NOMO-1 (cell line): Measurements from ENCODE around the gene SH3TC1.

ENCODE experiments used
- DNase-seq, 2 experiments: peaks; one replicate each; lab custom pipeline; 2025; ENCODE audit not compliant: unreplicated experiment in 2 of 2; lab: John Stamatoyannopoulos, UW

The SH3TC1 gene

GRCh38 chr4:8197521-8197920, 1.6 kb upstream of the SH3TC1 start:
- DNase-seq = no peak

GRCh38 chr4:8198206-8198905, 734 bp upstream of the SH3TC1 start:
- DNase-seq = peak in 1 of 2 experiments; percentile 52

- no peak for DNase-seq
Measured at GRCh38 chr4:8199594-8200301, 658 bp downstream of the SH3TC1 start.

- peak; percentile 16 to 46 for DNase-seq
Measured at GRCh38 chr4:8200302-8200975, 1.3 kb downstream of the SH3TC1 start.

- peak; percentile 31 to 52 for DNase-seq
Measured at GRCh38 chr4:8201321-8201781, 2.3 kb downstream of the SH3TC1 start.

DNA sequence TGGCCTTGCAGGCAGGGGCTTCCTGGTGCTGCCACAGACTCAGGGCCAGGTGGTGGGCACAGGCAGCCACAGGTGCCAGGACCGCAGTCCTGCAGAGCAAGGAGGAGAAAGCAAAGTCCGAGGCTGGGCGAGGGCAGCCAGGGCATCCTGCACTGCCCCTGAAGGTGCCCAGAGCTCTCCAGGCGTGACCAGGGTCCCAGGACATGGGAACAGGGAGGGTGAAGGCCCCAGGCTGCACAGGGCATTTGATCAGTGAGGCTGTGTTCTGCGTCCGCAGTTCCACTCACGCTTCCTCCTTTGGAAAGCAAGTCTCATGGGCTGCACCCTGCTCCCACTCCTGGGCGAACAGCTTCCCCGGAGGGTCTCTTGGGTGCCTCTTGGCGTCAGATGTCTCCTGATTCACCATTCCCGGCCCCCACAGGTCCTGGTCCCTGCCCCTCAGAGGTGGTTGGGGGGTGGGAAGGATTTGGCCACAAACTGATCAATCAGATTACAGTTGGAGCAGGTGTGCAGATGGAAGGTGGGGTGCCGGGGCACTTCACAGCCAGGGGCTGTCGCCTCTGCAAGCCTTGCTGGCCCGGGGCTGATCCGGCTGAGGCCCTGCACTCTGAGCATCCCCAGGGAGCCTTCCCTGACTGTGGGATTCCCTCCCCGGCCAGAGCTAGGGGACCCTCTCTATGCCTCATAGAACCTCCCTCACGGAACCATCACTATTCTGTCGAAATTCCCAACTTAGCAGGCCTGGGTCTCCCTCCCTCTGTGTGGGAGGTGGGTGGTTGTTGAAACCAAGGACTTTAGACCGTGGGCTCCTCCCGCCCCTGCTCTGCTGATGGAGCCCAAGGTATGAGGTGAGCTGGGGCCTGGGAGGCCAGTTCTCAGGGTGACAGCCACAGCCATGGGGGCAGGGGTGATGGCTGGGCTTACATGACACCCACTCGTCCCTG, 3.3 kb downstream of the SH3TC1 start:
- no peak for DNase-seq

- no peak for DNase-seq
Measured at GRCh38 chr4:8203052-8203401, 3.9 kb downstream of the SH3TC1 start.

- DNase-seq = no peak
Measured at GRCh38 chr4:8203817-8204216, 4.7 kb downstream of the SH3TC1 start.

DNA sequence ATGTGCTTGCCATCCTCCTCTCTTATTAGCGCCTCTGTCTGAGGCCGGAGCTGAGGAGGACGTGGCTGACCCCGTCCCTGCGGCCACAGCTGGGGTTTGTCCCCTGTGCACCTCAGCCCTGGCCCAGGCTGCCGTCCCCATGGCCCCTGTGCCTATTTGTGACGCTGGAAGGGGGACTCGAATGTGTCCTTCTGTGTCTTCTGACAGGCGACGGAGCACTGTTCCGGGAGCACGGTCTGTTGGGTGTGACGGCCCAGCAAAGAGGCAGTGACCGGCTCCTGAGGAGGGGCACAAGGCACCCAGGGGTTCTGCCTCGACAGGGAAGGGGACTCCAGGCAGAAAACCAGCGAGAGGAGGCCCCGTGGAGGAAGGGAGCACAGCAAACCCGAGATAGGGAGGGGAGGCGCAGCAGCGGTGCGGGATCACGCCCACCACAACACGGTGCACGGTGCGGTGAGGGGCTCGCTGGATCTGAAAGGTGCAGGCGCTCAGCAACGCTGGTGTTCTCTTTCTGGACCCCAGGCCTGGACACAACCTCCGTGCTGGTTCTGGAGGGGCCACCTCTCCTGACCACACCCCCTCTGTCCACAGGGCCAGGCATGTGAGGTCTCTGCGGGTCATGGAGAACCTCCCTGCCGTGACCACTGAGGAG, 5.6 kb downstream of the SH3TC1 start:
- no peak for DNase-seq

DNA sequence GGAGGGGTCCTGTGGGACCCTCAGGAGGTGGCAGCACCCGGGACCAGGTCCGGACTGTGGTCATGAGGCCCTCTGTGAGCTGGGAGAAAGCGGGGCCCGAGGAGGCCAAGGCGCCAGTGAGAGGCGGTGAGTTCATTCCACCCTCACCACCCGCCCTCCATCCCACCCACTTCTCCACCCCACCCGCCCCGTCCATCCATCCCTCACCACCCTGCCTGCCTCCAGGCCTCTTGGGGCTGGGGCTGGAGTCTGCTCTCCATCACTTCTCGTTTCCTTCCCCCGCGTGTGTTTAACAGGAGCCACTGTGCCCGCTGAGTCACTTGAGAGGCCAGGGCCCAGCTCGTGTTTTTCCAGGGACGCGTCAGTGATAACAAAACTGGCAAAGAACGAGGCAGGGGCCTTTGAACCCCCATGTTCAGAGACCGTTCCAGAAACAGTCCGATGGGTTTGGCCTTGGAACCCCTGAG, 6.2 kb downstream of the SH3TC1 start:
- peak; percentile 28 to 36 for DNase-seq

- peak; percentile 73 to 80 for DNase-seq
Measured at GRCh38 chr4:8205749-8206611, 6.9 kb downstream of the SH3TC1 start.

- DNase-seq = peak; percentile 68 to 92
Measured at GRCh38 chr4:8207314-8207713, 8.2 kb downstream of the SH3TC1 start.

DNA sequence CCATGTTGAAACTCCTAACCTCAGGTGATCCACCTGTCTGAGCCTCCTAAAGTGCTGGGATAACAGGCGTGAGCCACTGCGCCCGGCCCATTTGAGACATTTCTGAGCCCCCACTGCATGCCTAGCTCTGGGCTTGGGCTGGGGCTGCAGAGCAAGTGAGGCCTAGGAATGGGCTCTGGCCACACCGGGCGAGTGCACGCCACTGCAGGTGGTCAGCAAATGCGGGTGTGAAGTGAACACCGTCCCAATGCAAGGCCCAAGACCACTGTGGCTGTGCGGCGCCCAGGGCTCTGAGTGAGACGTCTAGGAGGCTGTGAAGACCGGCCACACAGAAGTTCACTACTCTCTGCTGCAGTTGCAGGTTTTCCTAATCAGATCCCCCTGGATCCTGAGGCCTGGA, 9.5 kb downstream of the SH3TC1 start:
- DNase-seq = no peak

DNA sequence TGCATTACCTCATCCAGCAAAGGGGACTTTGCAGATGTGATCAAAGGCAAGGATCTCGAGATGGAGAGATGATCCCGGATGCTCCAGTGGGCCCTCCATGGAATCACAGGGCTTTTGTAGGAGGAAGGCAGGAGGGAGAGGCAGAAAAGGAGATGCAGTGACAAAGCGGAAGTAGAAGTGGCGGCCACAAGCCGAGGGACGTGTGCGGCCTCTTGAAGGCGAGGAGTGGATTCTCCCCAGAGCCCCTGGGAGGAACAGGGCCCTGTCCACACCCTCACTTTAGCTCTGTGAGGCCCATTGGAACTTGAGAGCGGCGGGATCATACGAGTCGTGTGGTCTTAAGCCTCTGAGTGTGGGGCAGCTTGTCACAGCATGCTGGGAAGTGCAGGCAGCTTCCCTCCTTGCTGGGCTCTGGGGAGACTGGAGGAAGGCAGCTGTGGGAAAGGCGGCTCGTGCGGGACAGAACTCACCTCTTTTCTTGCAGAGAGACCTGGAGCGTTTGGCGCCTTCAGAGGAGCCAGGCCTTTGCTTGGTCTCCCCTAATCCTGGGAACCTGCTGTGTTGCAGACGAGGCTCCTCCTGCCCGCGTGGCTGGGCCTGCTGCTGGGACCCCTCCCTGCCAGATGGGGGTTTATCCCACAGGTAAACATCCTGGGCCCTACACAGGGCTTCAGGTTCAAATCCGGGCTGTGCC, 10.2 kb downstream of the SH3TC1 start:
- no peak for DNase-seq

DNA sequence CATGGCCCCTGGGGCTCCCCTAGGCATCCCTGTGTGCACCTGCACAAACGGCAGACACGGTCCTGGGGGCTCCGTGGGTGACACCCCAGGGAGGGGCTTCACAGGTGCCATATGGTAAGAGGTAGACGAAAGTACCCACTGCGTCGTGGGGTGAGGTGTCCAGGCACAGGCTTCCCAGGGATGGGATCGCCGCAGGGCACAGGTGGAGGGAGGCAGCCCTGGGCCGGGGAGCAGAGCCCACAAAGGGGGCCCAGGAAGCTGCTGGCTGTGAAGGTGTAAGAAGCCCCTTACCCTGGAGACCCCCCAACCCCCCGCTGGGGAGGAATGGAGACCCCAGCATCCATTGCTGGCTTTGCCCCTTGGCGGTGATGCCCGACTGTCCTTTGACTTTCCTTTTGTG, 10.9 kb downstream of the SH3TC1 start:
- DNase-seq = no peak

DNA sequence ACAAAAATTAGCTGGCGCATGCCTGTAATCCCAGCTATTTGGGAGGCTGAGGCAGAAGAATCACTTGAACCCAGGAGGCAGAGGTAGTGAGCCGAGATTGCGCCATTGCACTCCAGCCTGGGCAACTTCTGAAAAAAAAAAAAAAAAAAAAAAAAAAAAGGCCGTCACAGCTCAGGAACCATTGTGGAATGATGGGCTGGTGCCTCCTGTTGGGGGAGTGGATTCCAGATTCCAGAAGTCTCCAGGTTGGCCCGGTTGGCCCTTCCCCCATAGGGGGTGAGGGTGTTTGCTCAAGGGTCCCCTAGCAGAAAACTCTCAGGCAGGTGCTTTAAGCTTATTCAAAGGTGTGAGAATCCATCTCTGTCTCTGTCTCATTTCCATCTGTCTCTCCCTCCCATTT, 11.5 kb downstream of the SH3TC1 start:
- DNase-seq = no peak

- no peak for DNase-seq
Measured at GRCh38 chr4:8211251-8211650, 12.2 kb downstream of the SH3TC1 start.

DNA sequence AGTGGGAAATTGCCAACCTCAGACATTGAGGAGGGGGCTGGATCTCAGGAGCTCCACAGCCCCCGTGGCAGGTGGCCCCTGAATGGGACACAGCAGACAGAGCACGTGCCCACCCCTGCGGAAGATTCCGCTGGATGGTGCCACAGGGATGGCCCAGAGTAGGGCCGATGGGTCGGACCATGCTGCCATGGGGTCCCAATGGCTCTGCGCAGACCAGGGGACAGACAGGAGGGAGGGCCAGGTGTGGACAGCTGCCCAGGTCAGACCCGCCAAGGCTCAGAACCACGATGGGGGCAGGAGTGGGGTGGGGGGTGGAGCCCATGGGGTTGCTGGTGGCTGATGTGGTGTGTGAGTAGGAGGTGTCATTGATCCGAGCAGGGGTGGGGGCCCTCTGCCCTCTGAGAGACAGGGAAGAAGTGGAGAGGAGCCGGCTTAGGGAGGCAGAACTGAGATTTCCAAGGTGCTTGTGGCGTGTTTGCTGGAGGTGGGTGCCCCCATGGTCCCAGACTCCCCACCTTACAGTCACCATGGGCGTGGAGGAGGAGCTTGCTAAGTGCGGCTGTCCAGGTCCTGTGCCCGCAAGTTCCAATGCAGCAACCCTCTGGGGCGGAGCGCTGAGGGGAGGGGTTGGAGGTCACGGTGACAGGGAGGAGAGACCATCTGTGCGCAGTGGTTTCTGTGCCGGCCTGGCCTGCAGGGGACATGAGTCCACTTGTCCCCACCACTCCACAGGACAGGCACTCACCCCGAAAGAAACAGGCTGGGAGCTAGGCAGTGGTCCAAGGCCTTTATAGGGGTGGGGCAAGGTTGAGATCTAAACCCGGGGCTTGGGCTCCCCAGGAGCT, 12.9 kb downstream of the SH3TC1 start:
- DNase-seq = no peak
